ENCODE data around the gene KRT73. TPM values are rescaled to one million over a fixed set of nuclear protein-coding genes. Genes with fewer than 3 reads are reported as not detected.

KRT73 gene
- total RNA-seq (under 1 TPM in 1 of 2 donors, not detected in 1; 0.10 TPM), polyA plus RNA-seq (ENCODE audit: insufficient read length in 2 of 2) (under 1 TPM in 1 of 2 donors, not detected in 1; 0.33 TPM)
- long read RNA-seq, donor 1 = 0 reads
- long read RNA-seq, donor 2 = 0 reads
- long read RNA-seq, donor 3 = 0 reads
- long read RNA-seq, donor 4 = 0 reads

DNA sequence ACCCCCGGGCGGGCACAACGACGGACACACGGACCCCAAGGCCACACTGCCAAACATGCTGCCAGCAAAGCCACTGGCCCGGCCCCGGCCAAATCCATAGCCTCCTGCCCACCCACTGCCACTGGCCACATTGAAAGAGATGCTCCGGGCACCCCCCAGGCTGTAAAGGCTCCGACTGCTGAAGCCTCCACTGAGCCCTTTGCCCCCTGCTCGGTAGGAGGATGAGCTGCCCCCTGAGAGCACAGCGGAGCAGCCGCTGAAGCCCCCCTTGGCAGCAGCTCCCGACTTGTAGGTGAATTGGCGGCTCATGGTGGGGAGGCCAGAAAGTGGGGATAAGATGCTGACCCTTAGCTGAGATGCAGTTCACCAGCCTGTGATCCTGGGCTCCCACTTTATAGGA is at the start of gene KRT73:
KRT73 (minus strand) TSS at position 344 of the 400 bp plus-strand sequence; CDS start at position 309, 35 bp downstream.
- H3K4me3 ChIP-seq (ENCODE audit: low read depth, low read length) = no peak within 1 kb of the TSS
- H3K4me1 ChIP-seq (ENCODE audit: control insufficient read depth, insufficient read depth, low read length) = peaks cover 5% of the 10 kb centered on the region
- 77% methylated on average over 14 of the region's 14 CpGs for whole genome bisulfite sequencing (ENCODE audit: insufficient coverage)
- H3K27me3 ChIP-seq (ENCODE audit: control insufficient read depth, insufficient read depth, low read length) = no peaks in the 10 kb centered on the region
- H3K36me3 ChIP-seq (ENCODE audit: control insufficient read depth, insufficient read depth, low read length) = no peaks in the 10 kb centered on the region
- no peak within 1 kb of the TSS for H3K27ac ChIP-seq (ENCODE audit: low read depth, low read length)
- no peak for DNase-seq (ENCODE audit: low read depth in 4 of 6, low spot score in 6 of 6)
- H3K9me3 ChIP-seq (ENCODE audit: control insufficient read depth, insufficient read depth, low read length) = no peaks in the 10 kb centered on the region

GRCh38 chr12:52667931-52668330 is 49.6 kb upstream of the KRT73 start:
- no peaks in the 10 kb centered on the region for H3K9me3 ChIP-seq (ENCODE audit: control insufficient read depth, insufficient read depth, low read length)
- H3K4me1 ChIP-seq (ENCODE audit: control insufficient read depth, insufficient read depth, low read length) = no peaks in the 10 kb centered on the region
- H3K27ac ChIP-seq (ENCODE audit: low read depth, low read length) = no peak overlapping the region
- 86% methylated on average over 6 of the region's 7 CpGs for WGBS (ENCODE audit: insufficient coverage)
- DNase-seq (ENCODE audit: low read depth in 4 of 6, low spot score in 6 of 6) = peak in 1 of 6 donors; percentile 70
- no peaks in the 10 kb centered on the region for H3K27me3 ChIP-seq (ENCODE audit: control insufficient read depth, insufficient read depth, low read length)
- H3K36me3 ChIP-seq (ENCODE audit: control insufficient read depth, insufficient read depth, low read length) = no peaks in the 10 kb centered on the region
- no peak overlapping the region for H3K4me3 ChIP-seq (ENCODE audit: low read depth, low read length)

DNA sequence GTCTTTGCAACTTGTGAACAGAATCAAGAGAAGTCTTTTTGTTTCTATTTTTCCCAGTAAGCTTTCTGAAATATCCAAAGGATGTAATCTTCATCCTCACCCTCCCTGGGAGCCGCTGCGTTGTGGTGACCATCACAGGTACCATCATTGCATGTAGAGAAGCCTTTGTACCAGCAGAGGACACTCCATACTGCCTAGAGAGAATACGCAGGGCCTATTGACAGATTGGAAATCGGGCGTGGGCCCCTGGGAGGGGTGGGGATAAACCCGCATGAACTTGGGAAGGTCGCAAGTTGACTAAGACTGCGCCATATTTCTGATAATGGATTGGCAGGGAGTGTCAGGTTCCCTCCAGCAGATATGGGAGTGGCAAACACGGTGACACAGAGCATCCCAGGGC is 49.1 kb upstream of the KRT73 start:
- DNase-seq (ENCODE audit: low read depth in 4 of 6, low spot score in 6 of 6) = no peak
- Histone ChIP-seq H3K4me3 (ENCODE audit: low read depth, low read length) (no peak overlapping the region), H3K9me3 (ENCODE audit: control insufficient read depth, insufficient read depth, low read length) (no peaks in the 10 kb centered on the region), H3K27me3 (ENCODE audit: control insufficient read depth, insufficient read depth, low read length) (no peaks in the 10 kb centered on the region), H3K36me3 (ENCODE audit: control insufficient read depth, insufficient read depth, low read length) (no peaks in the 10 kb centered on the region), H3K27ac (ENCODE audit: low read depth, low read length) (no peak overlapping the region), H3K4me1 (ENCODE audit: control insufficient read depth, insufficient read depth, low read length) (no peaks in the 10 kb centered on the region)
- 58% methylated on average over 7 of the region's 9 CpGs for WGBS (ENCODE audit: insufficient coverage)

- H3K27ac ChIP-seq (ENCODE audit: low read depth, low read length) = no peak overlapping the region
- no peak for DNase-seq (ENCODE audit: low read depth in 4 of 6, low spot score in 6 of 6)
- 100% methylated on average over 1 of the region's 3 CpGs for WGBS (ENCODE audit: insufficient coverage)
- no peaks in the 10 kb centered on the region for H3K9me3 ChIP-seq (ENCODE audit: control insufficient read depth, insufficient read depth, low read length)
- H3K36me3 ChIP-seq (ENCODE audit: control insufficient read depth, insufficient read depth, low read length) = no peaks in the 10 kb centered on the region
- H3K4me1 ChIP-seq (ENCODE audit: control insufficient read depth, insufficient read depth, low read length) = no peaks in the 10 kb centered on the region
- H3K4me3 ChIP-seq (ENCODE audit: low read depth, low read length) = no peak overlapping the region
- no peaks in the 10 kb centered on the region for H3K27me3 ChIP-seq (ENCODE audit: control insufficient read depth, insufficient read depth, low read length)
Measured at GRCh38 chr12:52666471-52666870, 48.1 kb upstream of the KRT73 start.

DNA sequence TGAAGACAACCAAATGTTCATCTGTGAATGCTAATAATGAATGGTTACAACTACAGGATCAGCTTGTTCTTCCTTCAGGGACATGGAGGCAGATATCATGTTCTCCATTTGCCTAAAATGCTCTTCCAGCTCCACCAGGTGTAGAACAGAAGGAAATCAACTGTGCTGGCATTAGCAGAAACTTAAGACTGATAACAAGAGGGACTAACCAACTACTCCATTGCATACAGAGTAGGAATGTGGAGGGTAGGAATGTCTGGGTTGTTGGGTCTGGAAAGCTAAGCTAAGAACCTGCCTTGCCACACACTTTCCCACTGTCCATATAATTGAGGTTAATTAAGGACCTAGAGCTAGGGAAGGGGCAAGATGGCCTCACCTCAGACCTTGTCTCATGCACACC is 45.1 kb upstream of the KRT73 start:
- no peak for DNase-seq (ENCODE audit: low read depth in 4 of 6, low spot score in 6 of 6)
- Histone ChIP-seq H3K36me3 (ENCODE audit: control insufficient read depth, insufficient read depth, low read length) (no peaks in the 10 kb centered on the region), H3K4me3 (ENCODE audit: low read depth, low read length) (no peak overlapping the region), H3K27ac (ENCODE audit: low read depth, low read length) (no peak overlapping the region), H3K27me3 (ENCODE audit: control insufficient read depth, insufficient read depth, low read length) (no peaks in the 10 kb centered on the region), H3K9me3 (ENCODE audit: control insufficient read depth, insufficient read depth, low read length) (no peaks in the 10 kb centered on the region), H3K4me1 (ENCODE audit: control insufficient read depth, insufficient read depth, low read length) (peaks cover 12% of the 10 kb centered on the region)

DNA sequence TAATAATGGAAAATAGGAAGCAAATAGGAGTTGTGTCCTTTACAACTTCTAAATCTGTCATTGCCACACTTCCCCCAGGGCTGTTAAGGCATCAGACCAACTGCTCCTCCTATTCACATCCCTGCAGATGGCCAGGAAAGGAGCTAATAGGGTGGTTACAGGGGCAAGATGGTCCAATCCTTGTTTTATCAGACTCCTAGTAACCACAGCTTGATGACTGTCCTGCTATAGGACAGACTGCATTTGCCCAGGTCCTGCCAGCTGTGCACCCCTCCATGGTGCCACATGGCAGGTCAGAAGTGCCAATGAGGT is 44.5 kb upstream of the KRT73 start:
- Histone ChIP-seq H3K27me3 (ENCODE audit: control insufficient read depth, insufficient read depth, low read length) (no peaks in the 10 kb centered on the region), H3K4me1 (ENCODE audit: control insufficient read depth, insufficient read depth, low read length) (peaks cover 12% of the 10 kb centered on the region), H3K36me3 (ENCODE audit: control insufficient read depth, insufficient read depth, low read length) (no peaks in the 10 kb centered on the region), H3K9me3 (ENCODE audit: control insufficient read depth, insufficient read depth, low read length) (no peaks in the 10 kb centered on the region), H3K27ac (ENCODE audit: low read depth, low read length) (no peak overlapping the region), H3K4me3 (ENCODE audit: low read depth, low read length) (no peak overlapping the region)
- DNase-seq (ENCODE audit: low read depth in 4 of 6, low spot score in 6 of 6) = no peak

DNA sequence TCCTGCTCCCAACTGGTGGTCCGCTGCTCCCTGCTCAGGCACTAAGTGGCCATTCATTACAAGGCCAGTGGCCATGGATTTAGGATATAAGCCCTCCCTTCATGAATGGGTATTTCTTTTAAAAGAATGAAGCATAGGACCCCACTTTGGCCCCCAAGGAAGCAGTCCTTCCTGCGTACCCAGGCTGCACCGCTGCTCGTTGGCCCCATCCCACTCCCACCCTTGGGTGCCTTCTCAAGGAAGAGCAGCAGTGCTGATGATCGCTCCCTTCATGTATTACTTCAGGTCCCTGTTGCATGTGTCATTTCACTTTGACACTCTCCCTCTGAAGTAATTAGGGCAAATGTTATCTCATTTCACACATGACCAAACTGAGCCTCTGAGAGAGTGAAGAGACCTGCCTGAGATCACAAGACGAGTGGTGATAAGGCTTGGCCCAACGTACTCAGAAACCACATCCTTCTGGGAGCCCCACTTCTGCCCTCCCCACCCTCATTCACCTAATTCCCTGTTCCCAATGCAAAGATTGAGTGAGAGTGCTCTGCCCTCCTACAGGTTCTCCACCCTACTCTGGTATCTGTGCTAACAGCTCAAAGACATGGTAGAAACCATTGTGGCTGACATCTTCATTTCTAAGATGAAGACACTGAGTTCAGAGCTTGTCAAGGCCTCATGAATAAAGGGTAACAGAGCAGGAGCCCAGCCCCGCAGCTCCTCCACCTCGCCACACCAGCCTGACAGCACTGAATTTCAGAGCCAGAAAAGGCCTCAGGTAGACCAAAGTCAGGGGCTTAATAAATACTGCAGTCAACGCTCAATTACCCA is 43.9 kb upstream of the KRT73 start:
- Histone ChIP-seq H3K27me3 (ENCODE audit: control insufficient read depth, insufficient read depth, low read length) (no peaks in the 10 kb centered on the region), H3K4me1 (ENCODE audit: control insufficient read depth, insufficient read depth, low read length) (peaks cover 12% of the 10 kb centered on the region), H3K4me3 (ENCODE audit: low read depth, low read length) (no peak overlapping the region), H3K27ac (ENCODE audit: low read depth, low read length) (no peak overlapping the region), H3K9me3 (ENCODE audit: control insufficient read depth, insufficient read depth, low read length) (no peaks in the 10 kb centered on the region), H3K36me3 (ENCODE audit: control insufficient read depth, insufficient read depth, low read length) (no peaks in the 10 kb centered on the region)
- 87% methylated on average over 8 of the region's 10 CpGs for WGBS (ENCODE audit: insufficient coverage)
- DNase-seq (ENCODE audit: low read depth in 4 of 6, low spot score in 6 of 6) = no peak

GRCh38 chr12:52661668-52662067 is 43.3 kb upstream of the KRT73 start:
- H3K4me3 ChIP-seq (ENCODE audit: low read depth, low read length) = no peak overlapping the region
- no CpG with 5 or more reads among the region's 3 CpGs for WGBS (ENCODE audit: insufficient coverage)

DNA sequence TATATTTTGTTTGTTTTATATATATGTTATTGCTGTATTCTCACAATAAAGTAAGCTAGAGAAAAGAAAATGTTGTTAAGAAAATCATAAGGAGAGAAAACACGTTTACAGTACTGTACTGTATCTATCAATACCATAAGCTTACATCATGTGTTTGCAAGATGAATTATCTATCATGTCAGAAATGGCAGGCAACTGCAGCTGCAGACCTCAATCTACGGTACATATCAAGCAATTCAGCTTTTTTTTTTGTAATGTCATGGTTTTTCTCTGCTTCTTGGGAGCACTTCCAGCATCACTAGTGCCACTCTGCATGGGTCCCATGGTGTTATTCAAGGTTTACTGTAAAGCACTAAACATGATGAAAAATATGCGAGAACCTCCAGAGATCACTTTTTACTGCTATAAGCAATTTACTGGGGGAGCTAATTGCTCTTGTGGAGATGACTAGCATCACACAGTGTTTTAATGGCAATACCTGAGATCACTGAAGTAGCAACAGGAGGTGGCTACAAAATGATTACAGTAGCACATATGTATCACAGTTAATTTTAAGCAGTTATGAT is 42.7 kb upstream of the KRT73 start:
- no peak overlapping the region for H3K27ac ChIP-seq (ENCODE audit: low read depth, low read length)
- no peak overlapping the region for H3K4me3 ChIP-seq (ENCODE audit: low read depth, low read length)
- no peaks in the 10 kb centered on the region for H3K27me3 ChIP-seq (ENCODE audit: control insufficient read depth, insufficient read depth, low read length)
- H3K36me3 ChIP-seq (ENCODE audit: control insufficient read depth, insufficient read depth, low read length) = no peaks in the 10 kb centered on the region
- H3K4me1 ChIP-seq (ENCODE audit: control insufficient read depth, insufficient read depth, low read length) = peaks cover 16% of the 10 kb centered on the region
- peak in 2 of 6 donors; percentile 50 to 96 for DNase-seq (ENCODE audit: low read depth in 4 of 6, low spot score in 6 of 6)
- no CpG with 5 or more reads among the region's 3 CpGs for WGBS (ENCODE audit: insufficient coverage)
- H3K9me3 ChIP-seq (ENCODE audit: control insufficient read depth, insufficient read depth, low read length) = no peaks in the 10 kb centered on the region

More at GRCh38 chr12:52661668-52662067, 43.3 kb upstream of the KRT73 start:
- no peaks in the 10 kb centered on the region for H3K36me3 ChIP-seq (ENCODE audit: control insufficient read depth, insufficient read depth, low read length)
- no peak overlapping the region for H3K27ac ChIP-seq (ENCODE audit: low read depth, low read length)
- H3K27me3 ChIP-seq (ENCODE audit: control insufficient read depth, insufficient read depth, low read length) = no peaks in the 10 kb centered on the region
- H3K9me3 ChIP-seq (ENCODE audit: control insufficient read depth, insufficient read depth, low read length) = no peaks in the 10 kb centered on the region
- DNase-seq (ENCODE audit: low read depth in 4 of 6, low spot score in 6 of 6) = no peak
- H3K4me1 ChIP-seq (ENCODE audit: control insufficient read depth, insufficient read depth, low read length) = peaks cover 14% of the 10 kb centered on the region

- no peaks in the 10 kb centered on the region for H3K36me3 ChIP-seq (ENCODE audit: control insufficient read depth, insufficient read depth, low read length)
- peaks cover 16% of the 10 kb centered on the region for H3K4me1 ChIP-seq (ENCODE audit: control insufficient read depth, insufficient read depth, low read length)
- 79% methylated on average over 4 of the region's 4 CpGs for WGBS (ENCODE audit: insufficient coverage)
- H3K27ac ChIP-seq (ENCODE audit: low read depth, low read length) = no peak overlapping the region
- H3K4me3 ChIP-seq (ENCODE audit: low read depth, low read length) = no peak overlapping the region
- H3K27me3 ChIP-seq (ENCODE audit: control insufficient read depth, insufficient read depth, low read length) = no peaks in the 10 kb centered on the region
- no peak for DNase-seq (ENCODE audit: low read depth in 4 of 6, low spot score in 6 of 6)
- no peaks in the 10 kb centered on the region for H3K9me3 ChIP-seq (ENCODE audit: control insufficient read depth, insufficient read depth, low read length)
Measured at GRCh38 chr12:52659951-52660350, 41.6 kb upstream of the KRT73 start.

All from spinal cord (tissue), 10 donors.